ENCODE data around the gene CNPY4.

Gene CNPY4

DNA sequence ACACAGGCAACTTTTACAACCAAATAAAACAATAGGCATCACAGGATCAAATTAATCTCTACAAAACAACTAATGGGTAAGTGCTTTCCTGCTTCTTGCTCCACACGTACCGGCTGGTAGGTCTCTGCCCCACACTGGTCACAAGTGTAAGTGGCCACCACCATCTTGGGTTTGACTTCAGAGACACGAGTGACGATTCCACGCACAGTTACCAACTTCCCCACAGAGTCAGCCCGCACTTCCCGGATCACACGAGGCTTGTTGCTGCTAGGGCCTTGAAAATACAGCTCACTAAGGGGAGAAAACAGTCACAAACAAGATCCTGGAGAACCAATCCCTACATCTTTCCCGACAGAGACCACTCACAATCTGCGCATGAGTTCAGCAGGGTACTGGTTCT lies 20.5 kb upstream of the CNPY4 start:
- H3K27ac Mint-ChIP-seq (ENCODE audit: low read depth): peak overlapping the region; percentile 97
- DNase-seq (ENCODE audit: low spot score in 2 of 2) (no peak), ATAC-seq (replicated peaks; ENCODE audit: extremely low read depth, poor library complexity, severe bottlenecking) (no peak)
- H3K4me1 Mint-ChIP-seq: peaks cover 37% of the 10 kb centered on the region
- peaks cover 63% of the 10 kb centered on the region for H3K36me3 Mint-ChIP-seq (ENCODE audit: insufficient read depth)
- no peaks in the 10 kb centered on the region for H3K9me3 Mint-ChIP-seq
- H3K4me3 Mint-ChIP-seq: peak overlapping the region; percentile 94
- H3K27me3 Mint-ChIP-seq: no peaks in the 10 kb centered on the region

- ATAC-seq (replicated peaks; ENCODE audit: extremely low read depth, poor library complexity, severe bottlenecking) (no peak), DNase-seq (ENCODE audit: low spot score in 2 of 2) (no peak)
- Mint-ChIP-seq H3K9me3 (no peaks in the 10 kb centered on the region), H3K4me3 (peak overlapping the region; percentile 94), H3K36me3 (ENCODE audit: insufficient read depth) (peaks cover 60% of the 10 kb centered on the region), H3K27ac (ENCODE audit: low read depth) (peak overlapping the region; percentile 97), H3K4me1 (peaks cover 37% of the 10 kb centered on the region), H3K27me3 (no peaks in the 10 kb centered on the region)
Observed at GRCh38 chr7:100099452-100099851, 20.0 kb upstream of the CNPY4 start.

GRCh38 chr7:100100420-100101015 lies 18.9 kb upstream of the CNPY4 start:
- Mint-ChIP-seq H3K36me3 (ENCODE audit: insufficient read depth) (peaks cover 57% of the 10 kb centered on the region), H3K27ac (ENCODE audit: low read depth) (peak overlapping the region; percentile 97), H3K4me1 (peaks cover 37% of the 10 kb centered on the region), H3K27me3 (no peaks in the 10 kb centered on the region), H3K4me3 (peak overlapping the region; percentile 94), H3K9me3 (no peaks in the 10 kb centered on the region)
- ATAC-seq (replicated peaks; ENCODE audit: extremely low read depth, poor library complexity, severe bottlenecking) (peak; percentile 84), DNase-seq (ENCODE audit: low spot score in 2 of 2) (peak; percentile 82 to 86)

DNA sequence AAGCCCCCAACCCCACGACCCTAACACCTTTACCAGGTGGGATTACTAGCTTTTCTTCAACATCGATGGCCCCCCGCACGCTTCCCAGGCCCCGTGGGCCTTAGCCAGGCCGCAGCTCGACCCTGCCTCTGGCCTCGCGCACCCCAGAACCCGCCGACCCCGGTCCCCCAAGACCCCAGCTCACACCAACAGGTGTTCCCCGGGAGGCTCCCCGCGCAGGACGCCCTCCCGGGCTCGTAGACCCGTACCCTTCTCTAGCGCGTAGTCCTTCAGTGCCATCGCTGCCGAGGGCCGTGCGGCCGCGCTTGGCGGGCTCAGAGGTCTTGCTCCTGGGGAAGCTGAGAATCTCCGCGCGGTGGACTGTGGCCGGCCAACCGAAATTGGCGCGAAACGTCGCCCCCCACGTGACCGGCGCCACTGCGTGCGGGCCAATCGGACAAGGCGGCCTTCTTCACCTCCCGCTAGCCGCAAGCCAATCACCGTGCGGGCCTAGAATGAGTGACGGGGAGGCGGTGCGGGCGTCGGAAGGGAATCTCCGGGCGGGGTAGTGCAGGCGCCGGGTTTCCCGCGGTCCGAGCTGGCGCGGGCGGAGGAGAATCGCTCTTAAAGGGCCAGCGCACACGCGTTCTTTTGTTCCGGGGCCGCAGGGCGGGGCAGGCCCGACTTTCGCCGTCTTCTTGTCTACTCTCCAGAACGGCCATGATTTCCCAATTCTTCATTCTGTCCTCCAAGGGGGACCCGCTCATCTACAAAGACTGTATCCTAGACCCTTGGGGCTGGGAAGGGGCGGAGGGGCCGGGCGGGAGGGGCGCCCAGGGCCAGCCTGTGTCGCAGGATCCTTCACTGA lies 18.2 kb upstream of the CNPY4 start, which contains the start of the genes AP4M1 and MCM7:
Gene AP4M1 (plus strand): TSS at position 628 of the 847 bp plus-strand sequence. CDS start 72 bp downstream, at position 700.
Gene MCM7 (minus strand): TSS at position 382 of the 847 bp plus-strand sequence. CDS start 103 bp downstream, at position 279.
- H3K9me3 Mint-ChIP-seq: no peaks in the 10 kb centered on the region
- peak within 1 kb of the TSS; percentile 94 for H3K4me3 Mint-ChIP-seq
- peaks cover 37% of the 10 kb centered on the region for H3K4me1 Mint-ChIP-seq
- H3K27ac Mint-ChIP-seq (ENCODE audit: low read depth): peak within 1 kb of the TSS; percentile 97
- no peaks in the 10 kb centered on the region for H3K27me3 Mint-ChIP-seq
- DNase-seq (ENCODE audit: low spot score in 2 of 2): peak; percentile 87 to 91
- ATAC-seq (replicated peaks; ENCODE audit: extremely low read depth, poor library complexity, severe bottlenecking): peak; percentile 91
- H3K36me3 Mint-ChIP-seq (ENCODE audit: insufficient read depth): peaks cover 55% of the 10 kb centered on the region

- Mint-ChIP-seq H3K27ac (ENCODE audit: low read depth) (peak overlapping the region; percentile 29), H3K4me3 (peak overlapping the region; percentile 94), H3K4me1 (peaks cover 27% of the 10 kb centered on the region), H3K36me3 (ENCODE audit: insufficient read depth) (peaks cover 47% of the 10 kb centered on the region), H3K27me3 (no peaks in the 10 kb centered on the region), H3K9me3 (no peaks in the 10 kb centered on the region)
- no peak for ATAC-seq (replicated peaks; ENCODE audit: extremely low read depth, poor library complexity, severe bottlenecking)
- DNase-seq (ENCODE audit: low spot score in 2 of 2): no peak
Observed at GRCh38 chr7:100102950-100103840, 16.2 kb upstream of the CNPY4 start.

DNA sequence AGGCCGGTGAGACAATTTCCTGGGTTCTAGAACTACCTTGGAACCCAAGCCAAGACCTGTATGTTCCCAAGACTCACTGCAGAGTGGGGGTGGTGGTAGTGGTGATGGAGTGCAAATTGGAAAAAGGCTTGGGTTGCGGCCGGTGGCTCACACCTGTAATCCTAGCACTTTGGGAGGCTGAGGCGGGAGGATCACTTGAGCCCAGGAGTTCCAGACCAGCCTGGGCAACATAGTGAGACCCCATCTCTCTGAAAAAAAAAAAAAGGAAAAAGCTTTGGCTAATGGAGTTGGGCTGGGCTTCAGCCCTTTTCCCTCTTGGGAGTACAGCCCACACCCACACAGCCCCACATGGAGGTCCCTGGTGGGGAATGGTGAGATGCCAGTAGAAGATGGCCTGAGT lies 13.9 kb upstream of the CNPY4 start:
- no peak for ATAC-seq (replicated peaks; ENCODE audit: extremely low read depth, poor library complexity, severe bottlenecking)
- peaks cover 5% of the 10 kb centered on the region for H3K4me1 Mint-ChIP-seq
- no peak overlapping the region for H3K4me3 Mint-ChIP-seq
- DNase-seq (ENCODE audit: low spot score in 2 of 2): no peak
- H3K27me3 Mint-ChIP-seq: no peaks in the 10 kb centered on the region
- H3K36me3 Mint-ChIP-seq (ENCODE audit: insufficient read depth): peaks cover 35% of the 10 kb centered on the region
- H3K27ac Mint-ChIP-seq (ENCODE audit: low read depth): no peak overlapping the region
- no peaks in the 10 kb centered on the region for H3K9me3 Mint-ChIP-seq

DNA sequence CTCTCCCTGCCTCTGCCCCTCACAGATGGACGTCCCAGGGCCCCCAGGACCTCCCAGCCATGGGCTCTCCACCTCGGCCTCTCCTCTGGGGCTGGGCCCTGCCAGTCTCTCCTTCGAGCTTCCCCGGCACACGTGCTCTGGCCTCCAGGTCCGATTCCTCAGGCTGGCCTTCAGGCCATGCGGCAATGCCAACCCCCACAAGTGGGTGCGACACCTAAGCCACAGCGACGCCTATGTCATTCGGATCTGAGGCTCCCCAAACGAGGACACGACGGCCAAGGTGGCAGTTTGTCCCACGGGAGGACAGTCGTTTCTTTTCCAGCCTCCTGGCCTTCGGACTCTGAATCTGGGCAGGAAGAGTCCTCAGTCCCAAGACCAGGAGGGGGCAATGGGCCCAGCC lies 12.8 kb upstream of the CNPY4 start:
- no peak for DNase-seq (ENCODE audit: low spot score in 2 of 2)
- Mint-ChIP-seq H3K4me3 (no peak overlapping the region), H3K27ac (ENCODE audit: low read depth) (no peak overlapping the region), H3K4me1 (peaks cover 5% of the 10 kb centered on the region), H3K27me3 (no peaks in the 10 kb centered on the region), H3K9me3 (no peaks in the 10 kb centered on the region), H3K36me3 (ENCODE audit: insufficient read depth) (peaks cover 37% of the 10 kb centered on the region)
- ATAC-seq (replicated peaks; ENCODE audit: extremely low read depth, poor library complexity, severe bottlenecking): no peak

DNA sequence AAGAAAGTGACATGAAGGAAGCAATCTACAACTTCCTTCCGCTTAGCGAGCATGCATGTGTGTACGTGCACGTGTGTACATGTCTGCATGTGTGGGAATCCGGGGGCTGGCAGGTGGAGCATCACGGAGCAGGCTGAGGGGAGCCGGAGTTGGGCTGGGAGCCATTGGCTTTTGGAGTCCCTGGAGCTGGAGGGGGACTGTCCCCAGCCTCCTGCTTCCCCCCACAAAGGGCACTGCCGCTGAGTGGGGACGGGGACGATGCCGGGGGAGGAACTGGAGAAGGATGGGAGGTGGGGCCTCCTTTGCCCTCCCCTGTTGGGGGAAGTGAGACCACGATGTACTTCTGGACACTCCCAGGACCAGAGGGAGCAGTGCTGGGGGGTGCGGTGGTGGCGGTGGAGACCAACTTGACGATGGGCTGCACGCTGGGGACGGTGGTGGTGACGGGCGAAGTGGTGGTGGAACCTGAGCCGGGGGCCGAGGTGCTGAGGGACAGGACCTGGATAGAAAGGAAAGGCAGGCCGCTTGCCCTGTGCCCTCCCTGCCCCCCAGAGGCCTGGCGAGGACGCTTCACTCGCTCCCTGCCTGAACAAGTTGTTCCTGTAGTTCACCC lies 12.2 kb upstream of the CNPY4 start:
- H3K4me1 Mint-ChIP-seq: peaks cover 5% of the 10 kb centered on the region
- no peaks in the 10 kb centered on the region for H3K27me3 Mint-ChIP-seq
- no peak overlapping the region for H3K4me3 Mint-ChIP-seq
- H3K9me3 Mint-ChIP-seq: no peaks in the 10 kb centered on the region
- no peak overlapping the region for H3K27ac Mint-ChIP-seq (ENCODE audit: low read depth)
- ATAC-seq (replicated peaks; ENCODE audit: extremely low read depth, poor library complexity, severe bottlenecking): no peak
- H3K36me3 Mint-ChIP-seq (ENCODE audit: insufficient read depth): peaks cover 35% of the 10 kb centered on the region
- DNase-seq (ENCODE audit: low spot score in 2 of 2): no peak

- no peaks in the 10 kb centered on the region for H3K27me3 Mint-ChIP-seq
- no peaks in the 10 kb centered on the region for H3K9me3 Mint-ChIP-seq
- no peaks in the 10 kb centered on the region for H3K4me1 Mint-ChIP-seq
- peaks cover 41% of the 10 kb centered on the region for H3K36me3 Mint-ChIP-seq (ENCODE audit: insufficient read depth)
- DNase-seq (ENCODE audit: low spot score in 2 of 2) (no peak), ATAC-seq (replicated peaks; ENCODE audit: extremely low read depth, poor library complexity, severe bottlenecking) (no peak)
- H3K4me3 Mint-ChIP-seq: no peak overlapping the region
- no peak overlapping the region for H3K27ac Mint-ChIP-seq (ENCODE audit: low read depth)
Observed at GRCh38 chr7:100107890-100108289, 11.5 kb upstream of the CNPY4 start.

GRCh38 chr7:100109521-100110163 lies 9.8 kb upstream of the CNPY4 start:
- DNase-seq (ENCODE audit: low spot score in 2 of 2): no peak
- no peaks in the 10 kb centered on the region for H3K4me1 Mint-ChIP-seq
- H3K4me3 Mint-ChIP-seq: no peak overlapping the region
- no peak overlapping the region for H3K27ac Mint-ChIP-seq (ENCODE audit: low read depth)
- no peak for ATAC-seq (replicated peaks; ENCODE audit: extremely low read depth, poor library complexity, severe bottlenecking)
- H3K27me3 Mint-ChIP-seq: no peaks in the 10 kb centered on the region
- H3K36me3 Mint-ChIP-seq (ENCODE audit: insufficient read depth): peaks cover 44% of the 10 kb centered on the region
- H3K9me3 Mint-ChIP-seq: no peaks in the 10 kb centered on the region

GRCh38 chr7:100111156-100111555 lies 8.3 kb upstream of the CNPY4 start:
- no peak for ATAC-seq (replicated peaks; ENCODE audit: extremely low read depth, poor library complexity, severe bottlenecking)
- Mint-ChIP-seq H3K4me1 (no peaks in the 10 kb centered on the region), H3K27ac (ENCODE audit: low read depth) (no peak overlapping the region), H3K27me3 (no peaks in the 10 kb centered on the region), H3K36me3 (ENCODE audit: insufficient read depth) (peaks cover 43% of the 10 kb centered on the region), H3K9me3 (no peaks in the 10 kb centered on the region), H3K4me3 (no peak overlapping the region)
- no peak for DNase-seq (ENCODE audit: low spot score in 2 of 2)

- no peak for DNase-seq (ENCODE audit: low spot score in 2 of 2)
- Mint-ChIP-seq H3K4me3 (no peak overlapping the region), H3K27me3 (no peaks in the 10 kb centered on the region), H3K36me3 (ENCODE audit: insufficient read depth) (peaks cover 41% of the 10 kb centered on the region), H3K4me1 (no peaks in the 10 kb centered on the region), H3K9me3 (no peaks in the 10 kb centered on the region), H3K27ac (ENCODE audit: low read depth) (no peak overlapping the region)
- no peak for ATAC-seq (replicated peaks; ENCODE audit: extremely low read depth, poor library complexity, severe bottlenecking)
Observed at GRCh38 chr7:100111914-100112313, 7.5 kb upstream of the CNPY4 start.
